SIG-M5 (cell line): ENCODE data around the gene PTPN14.

Experiments
- DNase-seq: peaks from one replicate; lab custom pipeline; 2025; lab: John Stamatoyannopoulos, UW

The PTPN14 gene

DNA sequence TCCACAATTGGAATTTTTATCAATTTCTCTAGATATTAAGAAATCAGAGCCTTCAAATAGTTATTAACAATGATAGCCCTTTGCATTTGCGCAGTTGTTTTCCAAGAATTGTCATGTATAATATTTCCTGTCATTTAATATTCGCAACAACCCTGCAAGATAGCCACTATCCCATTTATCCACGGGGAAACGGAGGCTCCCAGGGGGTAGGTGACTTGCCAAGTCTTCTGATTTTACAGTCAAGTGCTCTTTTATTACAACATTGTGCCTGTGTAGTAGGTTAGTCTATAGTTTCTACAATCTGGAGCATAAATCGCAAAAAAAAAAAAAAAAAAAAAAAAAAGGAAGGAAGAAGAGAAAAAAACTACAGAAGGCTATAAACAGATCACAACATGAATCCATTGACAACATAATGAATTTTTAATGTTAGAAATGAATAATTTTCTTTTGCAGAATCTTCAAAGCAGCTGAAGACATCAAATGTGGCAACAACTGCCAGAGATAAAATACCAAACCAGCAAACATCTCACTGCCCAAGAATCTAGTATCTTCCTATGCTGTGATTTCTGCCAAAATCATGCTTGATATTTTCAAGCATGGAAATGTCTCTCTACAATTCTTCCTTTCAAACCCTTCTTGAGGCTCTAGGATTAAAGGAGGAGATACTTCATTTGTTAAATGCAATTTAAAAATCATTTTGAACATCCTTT lies 125.5 kb downstream of the PTPN14 start:
- no peak for DNase-seq

DNA sequence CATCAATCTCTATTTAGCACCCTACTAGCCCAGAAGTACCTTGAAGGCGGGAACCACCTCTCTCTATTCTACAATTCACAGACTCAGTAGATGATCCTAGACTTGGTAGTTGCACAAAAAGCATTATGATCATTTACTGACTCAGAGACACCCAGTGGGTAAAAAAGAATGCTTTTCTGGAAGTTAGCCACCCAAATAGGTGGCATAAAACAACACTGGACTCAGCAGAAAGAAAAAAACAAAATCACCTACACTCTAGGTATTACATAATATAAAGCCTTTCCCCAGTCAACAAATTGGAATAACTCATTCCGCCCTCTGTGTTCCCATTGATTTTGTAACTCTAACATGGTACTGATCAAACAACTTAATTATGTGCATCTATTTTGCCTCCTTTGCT lies 126.3 kb downstream of the PTPN14 start:
- DNase-seq = no peak

DNA sequence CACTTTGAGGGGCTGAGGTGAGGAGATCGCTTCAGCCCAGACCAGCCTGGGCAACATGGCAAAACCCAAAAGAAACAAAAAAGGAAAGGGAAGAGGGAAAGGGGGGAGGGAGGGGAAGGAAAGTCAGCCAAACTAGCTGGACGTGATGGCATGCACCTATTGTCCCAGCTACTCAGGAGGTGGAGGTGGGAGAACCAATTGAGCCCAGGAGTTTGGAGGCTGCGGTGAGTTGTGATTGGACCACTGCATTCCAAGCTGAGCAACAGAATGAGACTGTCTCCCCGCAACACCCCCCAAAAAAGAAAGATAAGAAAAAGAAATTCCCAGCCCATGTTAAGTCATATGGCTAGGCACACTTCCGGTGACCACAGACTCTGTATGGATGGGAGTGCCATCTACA lies 128.4 kb downstream of the PTPN14 start:
- DNase-seq = no peak

DNA sequence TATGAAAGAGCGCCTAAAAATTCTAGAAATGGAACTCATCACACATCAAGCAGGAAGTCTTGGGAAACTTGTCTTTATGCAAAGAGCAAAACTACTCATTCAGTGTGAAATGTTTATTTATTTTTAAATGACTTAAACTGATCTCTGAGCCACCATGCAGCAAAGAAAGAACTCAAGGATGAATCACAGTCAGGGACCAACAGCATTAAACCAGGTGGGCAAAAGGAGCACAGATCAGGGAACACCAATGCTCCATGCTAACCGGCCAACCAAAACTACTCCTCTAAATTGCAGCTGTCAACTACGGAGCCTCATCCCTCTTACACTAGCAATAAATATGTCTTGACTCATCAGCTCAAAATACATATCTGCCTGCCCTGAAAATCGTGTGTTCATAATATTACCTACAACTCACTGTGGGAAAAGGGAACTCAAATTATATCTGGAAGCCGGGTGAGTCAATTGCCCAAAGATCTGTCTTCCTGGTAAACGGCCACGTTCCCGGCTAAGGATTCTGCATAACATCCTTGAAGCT lies 129.2 kb downstream of the PTPN14 start:
- no peak for DNase-seq

DNA sequence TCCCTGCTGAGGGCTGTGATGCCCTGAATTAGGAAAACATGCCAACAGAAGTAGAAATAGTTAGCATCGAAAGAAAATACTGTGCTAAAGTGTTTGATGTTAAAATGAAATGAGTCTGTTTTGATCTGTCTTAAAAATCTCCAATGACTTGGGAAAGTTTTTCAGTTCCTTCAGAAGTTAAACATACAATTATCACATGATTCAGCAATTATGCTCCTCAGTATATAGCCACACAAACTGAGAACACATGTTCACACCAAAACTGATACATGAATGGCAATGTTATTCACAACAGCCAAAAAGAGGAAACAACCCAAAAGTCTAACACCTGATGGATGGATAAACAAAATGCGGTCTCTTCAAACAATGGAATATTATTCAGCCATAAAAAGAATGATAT lies 130.6 kb downstream of the PTPN14 start:
- DNase-seq = no peak

DNA sequence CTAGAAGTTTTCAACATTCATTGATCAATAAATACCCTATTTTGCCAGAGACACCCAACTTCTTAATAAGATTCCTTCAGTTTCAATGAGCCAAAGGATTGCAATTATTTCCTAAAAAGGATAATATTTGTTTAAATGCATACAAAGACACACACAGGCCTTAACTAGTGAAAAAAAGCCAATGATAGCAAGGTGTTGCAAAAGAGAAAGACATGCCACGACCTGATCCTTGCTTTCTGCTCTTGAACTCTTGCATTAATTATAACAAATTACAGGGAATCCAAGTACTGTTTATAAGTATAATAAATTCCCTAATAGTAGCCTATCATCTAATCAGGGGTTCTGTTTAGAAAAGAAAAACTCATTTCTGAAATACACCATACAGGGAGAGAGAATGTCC lies 131.1 kb downstream of the PTPN14 start:
- no peak for DNase-seq

DNA sequence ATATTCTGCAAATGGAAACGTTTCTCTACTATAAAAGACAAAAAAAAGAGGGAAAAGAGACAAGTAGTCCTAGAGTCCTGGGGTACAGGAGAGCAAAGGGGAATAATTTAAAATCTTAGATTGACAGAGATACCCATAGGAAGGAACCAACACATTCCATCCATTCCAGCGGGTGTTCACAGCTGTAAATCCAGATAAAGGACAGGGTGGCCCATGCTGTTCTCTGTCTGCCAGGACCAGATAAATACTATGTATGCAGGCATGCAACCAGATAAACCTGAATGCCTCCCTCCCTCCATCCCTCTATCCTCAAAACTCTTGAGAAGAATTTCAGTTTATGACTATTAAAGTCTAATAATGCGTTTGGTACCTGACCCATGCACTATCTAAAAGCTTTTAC lies 131.8 kb downstream of the PTPN14 start:
- DNase-seq = no peak

DNA sequence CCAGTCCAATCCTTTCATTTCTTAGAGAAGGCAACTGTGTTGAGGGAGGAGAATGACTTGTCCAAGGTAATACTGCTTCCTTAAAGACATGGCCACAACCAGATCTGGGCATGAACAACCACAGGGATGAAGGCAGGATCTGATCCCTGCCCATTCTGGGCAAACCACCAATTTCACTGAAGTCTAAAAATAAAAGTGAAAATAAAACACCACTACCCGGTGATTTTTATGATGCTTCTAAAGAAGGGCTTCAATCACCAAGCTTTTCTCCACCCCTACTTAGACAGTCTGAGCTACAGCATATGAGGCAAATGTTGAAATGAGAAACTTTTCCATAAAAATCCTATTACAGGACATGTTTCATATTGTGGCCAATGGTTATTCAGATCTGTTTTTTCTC lies 133.0 kb downstream of the PTPN14 start:
- no peak for DNase-seq

DNA sequence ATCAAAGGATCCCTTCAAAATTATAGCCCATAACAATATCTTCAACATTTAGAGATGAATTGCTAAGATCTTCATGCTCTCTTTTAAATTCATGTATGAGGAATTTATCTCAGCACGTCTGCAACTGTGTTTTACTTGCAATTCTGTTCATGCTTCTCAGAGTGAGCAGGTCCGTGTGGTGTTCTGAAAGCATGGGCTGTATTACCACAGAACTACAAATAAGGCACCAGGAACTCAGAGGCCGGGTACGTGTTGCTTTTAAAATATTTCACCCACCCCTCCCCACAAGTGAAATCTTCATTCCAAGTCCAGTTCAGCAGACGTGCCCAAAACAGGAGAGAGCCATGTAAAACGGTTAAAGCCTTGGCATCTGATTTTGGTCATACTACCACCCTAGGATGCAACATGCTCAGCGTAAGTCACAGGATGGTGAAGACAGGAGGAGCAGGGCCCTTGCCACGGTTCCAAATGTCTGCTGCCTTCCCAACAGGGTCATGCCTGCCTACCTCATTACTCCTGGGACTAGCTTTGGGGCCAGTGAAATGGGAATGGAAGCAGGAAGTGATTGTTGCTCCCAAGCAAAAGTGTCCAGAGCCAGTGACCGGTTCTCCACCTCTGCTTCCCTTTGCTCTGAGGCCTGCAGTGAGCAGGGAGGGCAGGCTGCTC lies 133.7 kb downstream of the PTPN14 start:
- no peak for DNase-seq

DNA sequence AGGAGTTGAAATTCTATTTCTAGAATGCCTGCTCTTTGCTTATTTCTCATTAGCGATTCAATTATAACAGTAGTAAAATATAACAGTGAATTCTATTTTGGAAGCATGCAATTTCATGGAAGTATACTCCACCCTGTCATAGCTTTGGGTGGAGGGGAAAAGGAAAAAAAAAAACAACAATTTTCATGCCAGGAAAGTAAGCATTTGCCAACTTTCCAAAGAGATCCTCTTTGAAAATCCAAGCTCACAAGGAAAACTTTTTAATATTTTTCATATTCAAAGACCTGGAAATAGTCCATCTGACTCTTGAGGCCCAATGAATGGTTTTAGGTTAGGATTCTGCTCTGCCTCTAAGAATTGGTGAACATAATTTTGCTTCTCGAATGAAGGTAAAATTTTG lies 134.5 kb downstream of the PTPN14 start:
- no peak for DNase-seq

DNA sequence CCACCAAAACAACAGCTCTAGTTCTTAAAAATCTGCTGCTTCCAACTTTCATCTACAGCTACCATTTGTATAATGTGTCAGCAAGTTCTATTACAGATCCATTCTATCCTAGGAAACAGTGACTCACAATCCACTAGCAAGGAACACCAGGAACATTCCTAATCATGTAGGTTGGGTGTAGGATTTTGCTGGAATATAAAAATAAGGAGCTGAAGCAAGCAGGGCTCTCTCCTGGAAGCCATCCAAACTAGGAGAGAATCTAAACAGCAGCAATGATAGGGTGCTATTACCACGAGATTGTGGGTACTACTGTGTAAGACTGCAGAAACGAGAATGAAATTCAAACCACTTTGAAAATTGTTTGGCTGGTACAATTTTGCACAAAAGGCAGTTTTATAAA lies 135.0 kb downstream of the PTPN14 start:
- no peak for DNase-seq

DNA sequence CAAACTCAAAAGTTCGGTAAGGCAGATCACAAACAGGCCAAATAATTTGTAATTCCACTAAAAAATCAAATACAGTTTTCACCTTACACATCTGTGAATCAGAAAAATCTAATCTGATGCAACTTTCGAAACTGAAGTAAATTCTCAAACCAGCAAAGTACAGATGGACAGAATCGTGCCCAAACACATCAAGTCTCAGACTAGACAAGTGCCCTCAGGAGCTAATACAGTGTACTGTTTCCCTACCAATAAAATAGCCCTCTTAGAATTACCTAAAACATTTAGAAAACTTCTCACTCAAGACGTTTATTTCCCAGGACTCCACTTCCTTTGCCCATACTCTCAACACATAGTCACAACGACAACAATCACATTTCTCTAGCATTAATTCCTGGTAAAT lies 136.3 kb downstream of the PTPN14 start:
- no peak for DNase-seq

DNA sequence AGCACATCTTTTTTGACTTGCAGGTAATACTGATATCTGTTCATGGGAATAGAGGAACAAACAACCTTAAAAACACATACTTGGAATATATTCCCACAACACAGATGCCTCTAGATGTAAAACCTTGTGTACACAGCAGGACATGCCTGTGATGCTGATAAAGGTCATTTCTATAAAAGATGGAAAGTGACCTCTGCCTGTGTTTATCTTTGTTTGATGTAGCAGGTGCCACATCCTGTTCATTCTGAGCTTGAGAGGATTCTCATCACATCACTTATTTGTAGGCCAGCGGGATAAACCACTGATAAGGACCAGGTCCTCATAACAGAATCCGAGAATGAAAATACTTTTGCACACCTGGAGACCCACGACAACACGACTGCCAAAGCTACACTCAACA lies 136.7 kb downstream of the PTPN14 start:
- DNase-seq = no peak

DNA sequence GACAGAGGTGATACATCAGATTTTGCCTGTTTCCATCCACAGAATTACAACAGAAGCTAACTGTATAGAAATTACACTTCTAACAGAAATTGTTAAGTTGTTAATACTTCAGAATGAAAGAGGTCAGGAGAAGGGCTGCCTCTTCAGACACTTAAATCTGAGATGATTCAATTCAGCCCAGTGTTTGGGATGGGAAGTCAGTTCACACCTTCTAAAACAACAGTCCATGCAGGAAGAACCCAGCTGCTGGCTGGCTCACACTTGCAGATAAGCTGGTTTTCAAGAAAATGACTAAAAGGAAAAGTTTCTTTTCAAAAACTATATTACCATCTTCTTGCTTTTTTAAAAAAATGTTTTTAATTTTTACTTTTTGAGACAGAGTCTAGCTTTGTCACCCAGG lies 138.1 kb downstream of the PTPN14 start:
- no peak for DNase-seq

DNA sequence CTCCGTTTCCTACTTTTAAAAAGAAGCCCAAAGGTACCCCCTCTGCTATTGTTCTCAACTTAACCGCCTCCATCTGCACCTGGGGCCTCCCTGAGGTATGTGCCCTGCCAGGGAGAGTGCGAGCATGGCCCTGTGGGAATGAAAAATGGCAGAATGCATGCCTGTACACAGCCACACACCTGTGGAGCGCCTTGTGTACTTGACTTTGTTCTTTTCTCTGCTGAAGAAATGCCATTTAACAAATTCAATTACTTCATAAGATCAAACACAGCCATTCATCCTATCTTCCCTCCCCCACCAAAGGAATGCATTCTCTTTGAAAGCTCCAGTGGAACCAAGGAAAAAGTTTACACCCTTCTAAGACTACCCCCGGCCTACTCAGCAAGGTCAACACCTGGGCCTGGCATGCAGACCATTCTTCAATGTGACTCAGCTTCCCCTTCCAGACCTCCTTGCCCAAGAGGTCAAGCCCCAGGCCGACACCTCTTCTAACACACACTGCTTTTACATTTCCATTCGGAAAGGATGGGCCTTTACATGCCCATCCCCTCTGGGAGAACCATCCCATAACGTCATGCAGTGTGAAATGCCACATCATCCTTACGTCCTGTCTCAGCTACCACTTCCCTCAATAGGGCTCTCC lies 146.7 kb downstream of the PTPN14 start:
- no peak for DNase-seq

DNA sequence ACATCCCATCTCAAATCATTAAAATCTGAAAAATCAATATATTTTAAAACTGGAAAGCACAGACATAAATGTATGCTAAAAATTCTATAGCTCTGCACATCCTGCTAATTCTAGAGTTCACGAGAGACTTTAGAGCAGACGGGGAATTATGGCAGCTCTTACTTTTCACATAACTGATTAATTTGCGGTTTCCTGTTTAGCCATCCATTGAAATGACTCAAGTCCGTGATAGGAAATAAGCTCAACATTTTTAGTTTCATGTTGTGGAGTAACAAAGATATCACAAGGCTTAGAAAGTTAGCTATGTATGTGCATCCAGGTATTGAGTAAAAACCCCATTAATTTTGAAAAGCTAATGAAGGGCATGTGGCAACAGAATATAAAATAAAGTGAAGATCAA lies 147.2 kb downstream of the PTPN14 start:
- DNase-seq = no peak

DNA sequence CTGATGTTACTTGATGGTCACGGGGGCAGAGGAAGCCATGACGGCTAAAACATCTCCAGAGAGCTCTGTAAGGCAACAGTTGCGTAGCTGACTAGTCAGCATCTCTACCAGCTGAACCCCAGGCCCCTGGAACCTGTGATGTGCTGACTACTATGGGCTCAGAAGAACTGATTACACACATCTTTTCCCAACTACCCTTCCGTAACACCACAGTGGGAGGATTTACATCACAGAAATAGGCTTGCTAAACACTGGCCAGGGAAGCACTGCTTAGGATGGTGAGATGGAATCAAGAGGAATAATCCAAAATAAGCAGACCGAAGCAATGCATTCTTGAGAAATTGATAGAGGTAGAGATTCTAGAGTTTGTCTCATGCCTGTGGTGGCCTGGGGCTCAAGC lies 148.0 kb downstream of the PTPN14 start:
- no peak for DNase-seq

DNA sequence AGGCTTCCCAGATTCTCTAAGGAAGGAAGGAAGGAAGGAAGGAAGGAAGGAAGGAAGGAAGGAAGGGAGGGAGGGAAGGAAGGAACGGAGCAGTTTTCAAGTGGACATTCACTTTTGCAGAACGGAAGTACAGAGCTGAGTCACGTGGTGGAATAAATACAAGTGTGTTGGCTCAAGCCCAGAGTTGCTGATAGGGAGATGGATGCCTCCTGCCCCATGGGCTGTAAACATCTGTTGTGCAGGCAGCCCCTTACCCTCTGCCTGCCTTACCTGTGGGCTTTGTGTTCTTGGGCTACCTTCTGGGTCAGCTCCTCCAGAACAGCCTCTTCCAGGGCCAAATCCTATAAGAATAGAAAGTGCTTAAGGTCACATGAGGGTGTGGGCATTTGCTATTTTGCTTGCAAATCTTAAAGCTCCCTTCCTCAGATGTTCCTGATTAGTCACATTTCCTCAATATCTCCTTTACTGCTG lies 148.8 kb downstream of the PTPN14 start:
- no peak for DNase-seq

DNA sequence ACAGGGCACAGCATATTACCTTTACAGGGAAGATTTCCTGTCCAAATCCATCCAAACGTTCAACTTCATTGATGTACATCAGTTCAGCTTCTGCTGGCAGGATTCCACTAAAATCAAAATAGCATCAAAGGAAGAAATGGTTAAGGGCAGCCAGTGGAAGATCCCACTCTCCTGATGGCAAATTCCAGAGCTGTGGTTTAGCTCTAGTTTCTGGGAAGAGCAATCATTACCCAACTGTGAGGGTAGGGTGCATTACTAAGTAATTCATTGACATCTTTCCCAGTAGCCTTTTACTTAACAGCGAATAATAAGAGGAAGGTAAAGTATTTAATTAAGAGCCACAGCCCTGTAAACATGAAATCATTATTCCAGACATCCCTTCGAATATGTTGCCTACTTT lies 149.7 kb downstream of the PTPN14 start:
- DNase-seq = no peak

DNA sequence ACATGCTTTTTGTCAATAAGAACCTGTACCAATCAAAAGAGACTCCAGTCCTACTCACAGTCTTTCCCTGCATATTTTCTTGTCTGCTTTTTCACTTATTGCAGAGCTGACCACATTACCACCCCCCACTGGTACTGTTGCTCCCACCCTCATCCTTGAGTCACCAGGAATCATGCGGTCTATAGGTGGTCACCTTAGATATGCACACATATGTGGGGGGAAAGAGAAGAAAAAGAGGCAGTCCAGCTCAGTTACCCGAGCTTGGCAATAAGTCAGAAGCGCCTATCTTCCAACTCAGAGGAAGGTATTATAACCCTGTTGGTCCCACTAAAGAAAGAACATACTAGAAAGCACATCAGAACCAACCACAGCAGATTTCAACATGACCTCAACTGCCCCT lies 151.3 kb downstream of the PTPN14 start:
- DNase-seq = no peak

DNA sequence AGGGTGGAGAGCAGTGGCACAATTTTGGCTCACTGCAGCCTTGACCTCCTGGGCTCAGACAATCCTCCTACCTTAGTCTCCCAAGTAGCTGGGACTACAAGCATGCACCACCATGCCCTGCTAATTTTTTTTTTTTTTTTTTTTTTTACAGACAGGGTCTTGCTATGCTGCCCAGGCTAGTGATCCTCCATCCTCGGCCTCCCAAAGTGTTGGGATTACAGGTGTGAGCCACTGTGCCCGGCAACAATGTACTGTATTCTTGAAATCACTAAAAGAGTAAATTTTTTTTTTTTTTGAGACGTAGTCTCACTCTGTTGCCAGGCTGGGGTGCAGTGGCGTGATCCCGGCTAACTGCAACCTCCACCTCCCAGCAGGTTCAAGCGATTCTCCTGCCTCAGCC lies 152.9 kb downstream of the PTPN14 start:
- DNase-seq = no peak

DNA sequence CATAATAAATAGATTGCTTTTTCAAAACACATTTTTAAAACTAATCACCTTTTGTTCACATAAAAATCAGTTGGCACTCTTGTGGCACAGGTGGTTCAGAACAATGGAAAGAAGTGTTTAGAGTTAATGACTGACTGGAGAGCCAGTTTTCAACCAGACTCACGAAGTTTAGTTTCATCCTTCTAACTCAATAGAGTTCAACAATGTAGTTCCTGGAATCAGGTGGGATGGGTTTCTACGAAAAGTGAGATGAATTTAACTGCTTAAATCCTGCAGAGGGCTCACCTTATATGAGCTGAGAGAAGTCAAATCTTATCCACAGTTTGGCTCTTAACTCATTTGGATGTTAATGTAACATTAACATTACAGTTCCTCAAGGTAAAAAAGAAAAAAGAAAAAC lies 153.9 kb downstream of the PTPN14 start:
- DNase-seq = no peak

DNA sequence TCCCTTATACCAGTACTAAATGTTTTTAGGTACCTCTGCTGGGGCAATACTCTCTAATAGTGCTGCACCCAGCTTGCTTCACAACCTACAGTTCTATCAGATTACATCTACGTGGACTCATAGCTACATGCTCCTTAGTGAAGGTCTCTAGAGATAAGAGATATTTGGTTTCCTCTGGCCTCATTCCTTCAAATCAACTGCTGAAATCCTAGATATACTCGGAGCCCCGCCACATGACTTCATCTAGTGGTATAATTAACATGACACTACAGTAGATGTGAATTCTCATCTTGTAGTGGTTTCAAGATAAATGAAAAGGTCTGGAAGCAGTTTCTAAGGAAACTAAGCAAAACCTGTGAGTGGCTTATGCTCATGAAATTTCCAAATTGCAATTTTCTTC lies 155.1 kb downstream of the PTPN14 start:
- no peak for DNase-seq
